ENCODE results near the gene SIAH1. TPM values are rescaled to one million over a fixed set of nuclear protein-coding genes. Genes with fewer than 3 reads are reported as not detected.

The SIAH1 gene
- total and polyA plus RNA-seq, 9 of the 15 experiments (the other 6 are each of a cell fraction or from before 2014, with no cell fraction given) = 4.1 to 14.3 (median 12.5) TPM

DNA sequence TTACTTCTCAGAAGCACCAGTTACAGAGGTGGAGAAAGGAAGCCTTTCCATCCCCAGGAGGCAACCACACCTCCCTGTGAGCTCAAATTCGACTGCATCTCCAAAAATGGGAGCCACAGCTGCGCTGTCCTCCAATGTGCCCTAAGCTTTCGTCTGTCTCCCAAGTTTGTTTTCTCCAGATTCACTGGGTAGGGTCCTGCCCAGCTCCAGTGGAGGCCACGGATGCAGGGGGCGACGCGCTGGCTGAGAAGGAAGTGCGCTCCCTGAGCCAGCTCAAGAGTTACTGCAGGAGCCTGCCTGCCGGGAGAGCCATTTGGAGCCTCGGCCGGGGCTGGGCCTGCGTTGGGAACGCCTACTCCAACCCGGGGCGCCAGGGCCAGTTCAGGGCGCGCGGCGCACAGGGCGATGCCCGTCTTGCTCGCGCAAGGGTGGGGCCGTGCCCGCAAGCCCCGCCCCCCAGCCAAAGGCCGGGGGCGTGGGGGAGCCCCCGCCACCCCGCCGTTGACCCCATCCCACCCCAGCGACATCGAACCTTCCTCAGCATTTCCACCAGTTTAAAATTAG is 19.5 kb downstream of the SIAH1 start (continued):
- TF ChIP-seq MLLT1 (IDR thresholded peaks at IDR 0.05) (no peak), HEY1 (CRISPR knock-in tag; IDR thresholded peaks at IDR 0.05; ENCODE audit: borderline replicate concordance) (no peak), ZNF586 (CRISPR knock-in tag; conservative IDR thresholded peaks at IDR 0.05) (no peak), CC2D1A (IDR thresholded peaks at IDR 0.05) (no peak), KAT8 (IDR thresholded peaks at IDR 0.05; ENCODE audit: low read depth) (no peak), ILF3 (IDR thresholded peaks at IDR 0.05; ENCODE audit: borderline replicate concordance) (no peak), RBM15 (IDR thresholded peaks at IDR 0.05; ENCODE audit: insufficient read depth, low read length) (no peak), BMI1 (IDR thresholded peaks at IDR 0.05; ENCODE audit: low read length) (no peak), ZNF512 (tag; IDR thresholded peaks at IDR 0.05) (no peak), SMARCE1 (IDR thresholded peaks at IDR 0.05) (no peak), TRIM24 (IDR thresholded peaks at IDR 0.05) (no peak), RUNX1 (IDR thresholded peaks at IDR 0.05; ENCODE audit: low read depth) (no peak), MCM7 (IDR thresholded peaks at IDR 0.05) (no peak), TGIF2 (CRISPR knock-in tag; IDR thresholded peaks at IDR 0.05) (no peak; the same call in 1 of the 2 replicates), ELK1 (CRISPR knock-in tag; IDR thresholded peaks at IDR 0.05) (no peak), KLF16 (IDR thresholded peaks at IDR 0.05) (no peak), RBM34 (IDR thresholded peaks at IDR 0.05; ENCODE audit: borderline replicate concordance, insufficient read depth, low read length) (no peak), EWSR1 (IDR thresholded peaks at IDR 0.05; ENCODE audit: borderline replicate concordance, low read depth, partially characterized antibody) (no peak)
- TF ChIP-seq, protein P1, sequence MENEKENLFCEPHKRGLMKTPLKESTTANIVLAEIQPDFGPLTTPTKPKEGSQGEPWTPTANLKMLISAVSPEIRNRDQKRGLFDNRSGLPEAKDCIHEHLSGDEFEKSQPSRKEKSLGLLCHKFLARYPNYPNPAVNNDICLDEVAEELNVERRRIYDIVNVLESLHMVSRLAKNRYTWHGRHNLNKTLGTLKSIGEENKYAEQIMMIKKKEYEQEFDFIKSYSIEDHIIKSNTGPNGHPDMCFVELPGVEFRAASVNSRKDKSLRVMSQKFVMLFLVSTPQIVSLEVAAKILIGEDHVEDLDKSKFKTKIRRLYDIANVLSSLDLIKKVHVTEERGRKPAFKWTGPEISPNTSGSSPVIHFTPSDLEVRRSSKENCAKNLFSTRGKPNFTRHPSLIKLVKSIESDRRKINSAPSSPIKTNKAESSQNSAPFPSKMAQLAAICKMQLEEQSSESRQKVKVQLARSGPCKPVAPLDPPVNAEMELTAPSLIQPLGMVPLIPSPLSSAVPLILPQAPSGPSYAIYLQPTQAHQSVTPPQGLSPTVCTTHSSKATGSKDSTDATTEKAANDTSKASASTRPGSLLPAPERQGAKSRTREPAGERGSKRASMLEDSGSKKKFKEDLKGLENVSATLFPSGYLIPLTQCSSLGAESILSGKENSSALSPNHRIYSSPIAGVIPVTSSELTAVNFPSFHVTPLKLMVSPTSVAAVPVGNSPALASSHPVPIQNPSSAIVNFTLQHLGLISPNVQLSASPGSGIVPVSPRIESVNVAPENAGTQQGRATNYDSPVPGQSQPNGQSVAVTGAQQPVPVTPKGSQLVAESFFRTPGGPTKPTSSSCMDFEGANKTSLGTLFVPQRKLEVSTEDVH (IDR thresholded peaks at IDR 0.05; ENCODE audit: low read depth, partially characterized antibody) = no peak
- TF ChIP-seq, protein P2, sequence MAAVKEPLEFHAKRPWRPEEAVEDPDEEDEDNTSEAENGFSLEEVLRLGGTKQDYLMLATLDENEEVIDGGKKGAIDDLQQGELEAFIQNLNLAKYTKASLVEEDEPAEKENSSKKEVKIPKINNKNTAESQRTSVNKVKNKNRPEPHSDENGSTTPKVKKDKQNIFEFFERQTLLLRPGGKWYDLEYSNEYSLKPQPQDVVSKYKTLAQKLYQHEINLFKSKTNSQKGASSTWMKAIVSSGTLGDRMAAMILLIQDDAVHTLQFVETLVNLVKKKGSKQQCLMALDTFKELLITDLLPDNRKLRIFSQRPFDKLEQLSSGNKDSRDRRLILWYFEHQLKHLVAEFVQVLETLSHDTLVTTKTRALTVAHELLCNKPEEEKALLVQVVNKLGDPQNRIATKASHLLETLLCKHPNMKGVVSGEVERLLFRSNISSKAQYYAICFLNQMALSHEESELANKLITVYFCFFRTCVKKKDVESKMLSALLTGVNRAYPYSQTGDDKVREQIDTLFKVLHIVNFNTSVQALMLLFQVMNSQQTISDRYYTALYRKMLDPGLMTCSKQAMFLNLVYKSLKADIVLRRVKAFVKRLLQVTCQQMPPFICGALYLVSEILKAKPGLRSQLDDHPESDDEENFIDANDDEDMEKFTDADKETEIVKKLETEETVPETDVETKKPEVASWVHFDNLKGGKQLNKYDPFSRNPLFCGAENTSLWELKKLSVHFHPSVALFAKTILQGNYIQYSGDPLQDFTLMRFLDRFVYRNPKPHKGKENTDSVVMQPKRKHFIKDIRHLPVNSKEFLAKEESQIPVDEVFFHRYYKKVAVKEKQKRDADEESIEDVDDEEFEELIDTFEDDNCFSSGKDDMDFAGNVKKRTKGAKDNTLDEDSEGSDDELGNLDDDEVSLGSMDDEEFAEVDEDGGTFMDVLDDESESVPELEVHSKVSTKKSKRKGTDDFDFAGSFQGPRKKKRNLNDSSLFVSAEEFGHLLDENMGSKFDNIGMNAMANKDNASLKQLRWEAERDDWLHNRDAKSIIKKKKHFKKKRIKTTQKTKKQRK (IDR thresholded peaks at IDR 0.05; ENCODE audit: borderline replicate concordance, low read depth, low read length) = no peak

Data from K562 (cell line).